Activated CD4-positive, alpha-beta T cell treated with anti-CD3 and anti-CD28 coated beads, Interleukin-10, Interleukin-2, amounts not matched to agents 100 ng/mL and 50 ng/mL, durations not matched to agents 16 hours and 8 hours (primary cell): Measurements from ENCODE around the gene C22orf23.
"Not testable (repeated sequence)": the region's sequence is repeated elsewhere in the genome, so short reads cannot be mapped to it uniquely, and the experiment has no call there.

Experiments used
- DNase-seq: peaks from one replicate; pipeline ENCODE4 v3.0.0-alpha.2; 2020

Gene C22orf23

DNA sequence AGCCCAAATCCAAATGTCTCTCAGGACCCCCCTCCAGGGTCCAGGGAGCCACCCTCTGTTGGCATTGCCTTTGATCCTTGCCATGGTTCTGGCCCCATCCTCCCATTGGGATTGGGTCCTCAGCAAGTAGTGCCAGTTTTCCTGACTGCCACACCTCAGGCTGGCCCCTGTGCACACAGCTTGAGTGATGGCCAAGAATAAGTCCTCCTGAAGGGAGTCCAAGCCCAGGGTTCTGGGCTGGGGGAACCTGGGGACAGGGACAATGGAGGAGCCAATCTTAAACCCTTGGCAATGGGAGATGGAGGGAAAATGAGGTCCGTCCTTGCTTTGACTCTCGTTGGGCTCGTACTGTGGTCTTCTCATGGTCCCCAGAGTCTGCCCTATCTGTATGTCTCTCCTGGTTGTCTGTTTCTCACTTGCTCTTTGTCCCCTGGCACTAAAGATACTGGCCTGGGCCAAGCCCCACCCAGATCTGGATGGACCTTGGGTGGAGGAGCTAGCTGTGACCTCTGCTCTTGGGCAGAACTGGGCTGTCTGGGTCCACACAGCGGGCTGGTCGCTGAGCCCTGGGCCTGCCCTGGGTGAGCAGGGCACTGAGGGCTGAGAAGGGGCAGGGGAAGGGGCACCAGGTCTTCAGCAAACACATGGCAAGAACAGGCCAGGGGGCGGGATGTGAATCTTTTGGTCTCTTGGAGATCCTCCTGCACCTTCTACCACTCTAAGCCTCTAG is 28.0 kb upstream of the C22orf23 start:
- no peak for DNase-seq

DNA sequence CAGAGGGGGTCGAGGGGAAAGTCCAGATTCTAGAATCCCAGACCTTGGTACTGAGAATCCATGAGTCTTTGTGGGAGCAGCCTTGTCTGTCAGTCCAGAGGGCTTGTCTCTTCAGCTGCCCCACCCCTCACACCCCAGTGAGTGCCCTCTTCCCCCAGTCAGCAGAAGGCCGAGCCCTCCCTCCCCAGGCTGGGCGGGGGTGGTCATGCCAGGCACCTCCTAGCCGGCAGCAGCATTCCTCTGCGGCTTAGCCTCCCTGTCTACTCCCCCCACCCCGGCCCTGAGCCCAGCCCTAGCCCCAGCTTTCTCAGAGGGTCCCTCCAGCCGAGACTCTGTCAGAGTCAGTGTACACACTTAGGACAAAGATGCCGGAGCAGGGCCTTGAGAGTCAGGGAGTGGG is 26.4 kb upstream of the C22orf23 start:
- no peak for DNase-seq

DNA sequence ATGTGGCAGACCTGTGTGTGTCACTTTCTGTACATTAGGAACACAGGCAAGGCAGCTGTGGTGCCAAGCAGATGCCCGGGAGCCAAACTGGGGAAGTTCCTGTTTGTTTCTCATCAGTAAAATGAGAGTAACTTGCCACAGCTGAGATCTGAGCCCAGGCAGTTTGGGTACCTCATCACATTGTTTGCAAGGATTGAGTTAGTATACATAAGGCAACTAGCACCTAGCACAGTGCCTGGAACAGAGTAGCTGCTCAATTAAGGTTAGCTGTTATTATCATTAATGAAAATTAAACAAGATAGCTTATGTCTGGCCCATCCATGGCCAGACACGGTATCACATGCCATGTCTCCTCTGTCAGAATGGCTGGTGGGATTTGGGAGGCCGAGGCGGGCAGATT is 23.1 kb upstream of the C22orf23 start:
- DNase-seq: no peak

DNA sequence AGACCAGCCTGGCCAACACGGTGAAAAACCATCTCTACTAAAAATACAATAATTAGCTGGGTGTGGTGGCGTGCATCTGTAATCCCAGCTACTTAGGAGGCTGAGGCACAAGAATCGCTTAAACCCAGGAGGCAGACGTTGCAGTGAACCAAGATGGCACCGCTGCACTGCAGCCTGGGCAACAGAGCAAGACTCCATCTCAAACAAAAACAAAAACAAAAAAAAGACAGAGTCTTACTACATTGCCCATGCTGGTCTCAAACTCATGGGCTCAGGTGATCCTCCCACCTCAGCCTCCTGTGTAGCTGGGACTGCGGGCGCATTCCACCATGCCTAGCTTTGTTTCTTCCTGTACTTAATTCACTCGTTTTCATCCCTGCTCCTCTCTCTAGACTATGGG is 22.6 kb upstream of the C22orf23 start:
- DNase-seq: not testable (repeated sequence)

DNA sequence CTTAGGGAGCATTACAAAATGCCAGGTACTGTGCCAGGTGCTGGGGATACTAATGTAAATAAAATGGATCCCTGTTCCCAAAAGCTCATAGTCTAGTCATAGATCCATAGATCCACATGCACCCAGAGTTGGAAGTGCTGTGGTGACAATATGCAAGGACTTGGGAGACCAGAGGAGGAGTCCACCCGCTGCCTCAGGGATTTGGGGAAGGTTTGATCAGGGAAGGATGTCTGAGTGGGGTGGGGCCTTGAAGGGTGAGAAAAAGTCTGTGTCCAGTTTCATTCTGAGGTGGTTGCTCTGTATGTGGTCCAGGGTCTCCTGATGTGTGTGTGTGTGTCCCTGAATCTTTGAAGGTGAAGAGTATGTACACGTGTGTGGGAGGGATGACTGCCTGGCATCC is 21.8 kb upstream of the C22orf23 start:
- no peak for DNase-seq

DNA sequence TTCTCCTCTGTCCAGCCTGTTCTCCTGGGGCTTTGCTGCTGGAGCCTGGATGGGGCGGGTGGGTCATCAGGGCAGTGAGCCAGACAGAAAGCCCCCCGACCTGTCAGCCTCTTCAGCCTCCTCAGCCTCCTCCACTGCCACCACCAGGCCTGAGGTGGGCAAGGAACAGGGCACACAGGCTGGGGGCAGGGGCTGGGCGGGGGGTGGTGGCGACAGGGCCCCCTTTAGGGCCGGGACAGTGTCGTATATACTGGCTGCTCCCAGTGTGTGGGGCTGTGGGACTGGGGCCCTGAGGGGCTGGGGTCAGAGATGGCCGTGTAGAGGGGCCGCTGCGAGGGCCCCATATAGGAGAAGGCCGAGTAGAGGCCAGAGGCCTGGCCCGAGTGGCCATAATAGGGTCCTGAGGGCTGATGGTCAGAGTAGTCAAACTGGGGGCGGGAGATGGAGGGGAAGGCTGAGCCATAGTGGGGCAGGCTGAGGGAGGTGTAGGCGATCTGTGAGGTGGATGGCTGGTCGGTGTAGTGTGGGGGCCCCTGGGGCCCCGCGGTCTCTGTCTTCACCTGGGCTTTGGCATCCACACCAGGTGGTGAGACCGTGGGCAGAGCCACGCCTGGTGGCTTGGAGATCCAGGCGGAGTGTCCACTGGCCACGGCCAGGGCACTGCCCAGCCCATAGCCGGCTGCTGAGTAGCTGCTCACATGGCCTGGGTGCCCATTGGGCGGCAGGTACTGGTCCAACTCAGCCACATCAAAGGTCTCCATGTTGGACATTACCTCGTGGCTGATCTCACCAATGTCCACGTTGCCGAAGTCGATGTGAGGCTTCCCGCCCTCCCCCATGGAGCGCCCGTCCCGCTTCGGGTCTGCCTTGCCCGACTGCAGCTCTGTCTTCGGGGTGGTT is 20.1 kb upstream of the C22orf23 start:
- DNase-seq: no peak

DNA sequence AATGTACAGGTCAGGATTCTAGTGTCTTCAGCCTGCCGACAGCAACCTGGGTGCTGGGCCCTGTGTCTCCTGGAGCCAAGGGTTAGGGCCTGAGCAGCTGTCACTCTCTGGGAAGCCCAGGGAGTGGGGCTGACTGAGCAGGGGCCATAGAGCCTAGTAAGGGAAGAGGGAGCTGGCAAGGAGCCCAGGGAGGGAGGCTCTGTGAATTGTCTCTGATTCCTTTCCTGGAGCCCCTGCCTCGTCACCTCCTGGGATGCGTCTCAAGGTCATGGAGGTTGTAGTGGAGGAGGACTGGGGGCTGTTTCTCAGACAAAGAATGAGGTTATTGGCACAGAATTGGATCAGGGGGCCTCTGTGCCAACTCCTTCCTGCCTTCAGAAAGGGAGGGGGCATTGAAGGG is 19.1 kb upstream of the C22orf23 start:
- no peak for DNase-seq

DNA sequence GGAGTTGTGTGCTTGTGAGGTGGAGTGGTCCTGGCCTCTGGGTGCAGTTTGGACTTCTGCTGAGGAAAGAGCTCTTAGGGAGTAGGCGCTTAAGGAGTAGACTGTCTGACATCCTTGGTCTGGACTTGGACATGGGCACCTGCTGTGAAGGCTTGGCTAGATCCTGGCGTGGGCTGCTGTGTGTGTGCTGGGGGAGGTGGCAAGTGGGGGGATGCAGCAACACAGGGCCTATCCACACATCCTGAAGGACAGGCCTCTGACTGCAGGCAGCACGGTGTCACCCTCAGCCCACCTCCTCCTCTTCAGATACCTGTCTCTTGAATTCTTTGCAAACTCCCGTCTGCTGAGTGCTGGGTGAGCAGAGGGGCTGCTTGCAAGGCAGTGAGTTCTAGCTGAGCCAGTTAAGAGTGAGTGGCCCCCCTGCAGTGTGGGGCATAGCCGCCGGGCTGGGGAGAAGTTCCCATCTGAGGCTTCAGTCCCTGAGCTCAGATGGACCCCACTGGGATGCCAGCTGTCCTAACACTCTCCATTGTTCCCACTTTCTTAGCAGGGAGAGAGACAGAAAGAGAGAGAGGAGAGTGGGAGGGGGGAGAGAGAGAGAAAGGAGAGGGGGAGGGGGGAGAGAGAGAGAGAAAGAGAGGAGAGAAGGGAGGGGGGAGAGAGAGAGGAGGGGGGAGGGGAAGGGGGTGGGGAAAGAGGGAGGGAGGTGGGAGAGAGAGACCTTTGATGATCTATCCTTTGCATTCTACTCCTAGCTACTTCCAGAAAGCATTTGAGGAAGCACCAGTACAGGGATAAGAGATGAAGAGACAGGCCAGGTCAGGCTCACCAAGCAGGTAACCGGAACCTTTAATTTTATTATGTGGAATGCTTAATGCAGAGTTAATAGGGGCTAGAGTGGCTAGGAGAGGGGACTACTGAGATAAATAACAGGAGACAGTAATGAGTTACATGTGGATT is 18.4 kb upstream of the C22orf23 start:
- no peak for DNase-seq

DNA sequence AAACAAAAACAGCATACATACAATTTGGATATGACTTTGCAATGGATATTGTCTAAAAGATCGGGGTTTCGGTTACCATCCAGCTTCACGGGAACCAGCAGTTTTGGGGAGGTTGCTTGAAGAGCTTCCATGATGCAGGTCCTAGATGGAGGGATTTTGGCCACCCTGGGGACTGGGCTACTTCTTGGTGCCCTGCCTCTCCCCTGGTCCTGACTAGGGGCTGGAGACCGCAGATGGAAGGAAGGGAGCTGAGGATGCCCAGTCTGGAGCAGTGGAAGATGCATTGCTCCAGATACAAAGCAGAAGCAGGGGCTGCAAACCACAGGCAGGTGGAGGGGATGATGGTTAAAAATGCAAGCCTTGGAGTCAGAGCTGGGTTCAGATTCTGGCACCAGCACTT is 17.5 kb upstream of the C22orf23 start:
- DNase-seq: no peak

DNA sequence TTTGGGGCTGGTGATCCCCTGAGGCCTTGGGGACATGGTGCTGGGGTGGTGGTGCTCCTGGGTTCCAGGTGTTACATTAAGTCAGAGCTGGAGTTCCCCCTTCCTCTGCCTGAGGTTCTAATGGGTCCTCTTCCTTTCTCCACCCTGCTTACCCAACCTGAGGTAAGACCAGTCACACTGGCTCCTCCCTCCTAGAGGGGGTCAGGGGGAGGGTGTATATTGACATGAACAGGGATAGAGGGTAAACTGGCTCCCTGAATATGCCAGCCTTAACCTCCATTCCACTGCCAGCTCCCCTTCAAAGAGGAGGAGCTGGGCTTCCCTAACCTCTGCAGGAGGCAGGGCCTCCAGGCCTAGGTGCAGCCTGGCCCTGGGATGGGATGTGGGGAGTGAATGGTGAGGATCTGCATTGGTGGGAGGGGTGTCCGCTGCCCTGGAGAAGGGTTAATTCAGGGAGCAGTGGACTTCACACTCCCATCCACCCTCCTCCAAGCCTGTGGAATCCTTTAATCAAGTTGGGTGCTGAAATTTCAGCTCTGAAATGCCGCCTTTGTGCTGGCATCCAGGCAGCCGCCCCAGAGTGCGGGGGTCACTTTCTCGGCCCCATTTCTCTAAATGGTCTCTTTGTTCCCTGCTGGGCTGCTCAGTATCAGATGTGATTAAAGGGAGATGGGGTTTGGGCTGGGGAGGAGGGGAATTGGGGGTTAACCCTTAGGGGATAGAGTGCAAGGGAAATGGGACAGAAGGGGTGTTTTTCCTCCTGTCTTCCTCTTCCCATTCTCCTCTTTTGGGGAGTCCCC is 15.3 kb upstream of the C22orf23 start:
- DNase-seq: no peak

DNA sequence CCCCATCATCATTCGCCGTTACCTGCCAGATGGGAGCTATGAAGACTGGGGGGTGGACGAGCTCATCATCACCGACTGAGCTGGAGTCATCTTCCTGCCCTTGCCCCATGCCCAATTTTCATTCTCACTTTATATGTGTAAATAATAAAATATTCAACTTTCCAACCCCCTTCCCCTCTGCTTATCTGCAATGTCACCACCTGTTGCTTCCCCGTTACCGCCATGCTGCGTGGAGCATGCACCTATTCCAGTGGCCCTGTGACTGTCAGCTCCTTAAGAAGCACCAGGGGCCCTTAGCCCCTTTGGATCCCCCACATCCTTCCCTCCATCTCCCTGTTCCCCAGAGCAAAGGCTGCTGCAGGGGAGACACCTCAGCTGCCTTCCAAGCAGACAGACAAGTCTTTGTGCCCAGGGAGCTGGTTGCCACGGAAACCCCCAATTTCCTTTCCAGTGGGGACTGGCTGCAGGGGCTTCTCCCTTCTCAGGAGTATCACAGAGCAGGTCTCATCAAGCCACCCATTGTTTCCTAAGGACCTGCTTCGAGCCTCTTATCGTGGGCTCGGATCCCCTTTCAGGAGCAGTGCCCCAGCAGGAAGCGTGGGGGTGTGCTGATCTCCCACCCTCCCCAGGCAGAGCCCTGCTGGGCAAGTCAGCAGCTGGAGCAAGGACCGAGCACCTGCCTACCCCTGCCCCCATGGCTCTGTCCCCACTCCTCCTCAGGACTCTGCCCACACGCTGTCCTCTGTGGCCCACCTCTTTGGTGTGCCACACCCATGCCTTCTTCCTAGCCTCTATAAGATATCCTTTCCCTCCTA is 14.4 kb upstream of the C22orf23 start:
- DNase-seq: no peak

DNA sequence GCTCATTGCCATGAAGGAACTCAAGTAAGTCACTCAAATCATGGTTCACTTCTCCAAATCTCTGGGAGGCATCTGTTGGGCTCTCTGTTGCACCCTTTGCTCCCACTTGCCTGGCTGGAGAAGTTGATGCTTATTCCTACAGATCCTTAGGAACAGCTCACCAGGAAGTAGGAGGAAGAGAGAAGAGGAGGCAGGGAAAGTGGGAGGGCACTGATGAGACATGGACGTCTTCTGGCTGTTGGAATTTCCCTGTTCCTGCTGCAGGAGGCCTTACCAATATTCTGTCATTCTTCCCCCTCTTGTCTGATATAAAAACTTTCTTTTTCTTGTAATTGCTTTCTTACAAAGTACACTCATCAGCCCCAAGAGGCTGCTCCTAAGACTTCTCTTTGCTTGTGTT is 13.7 kb upstream of the C22orf23 start:
- no peak for DNase-seq

DNA sequence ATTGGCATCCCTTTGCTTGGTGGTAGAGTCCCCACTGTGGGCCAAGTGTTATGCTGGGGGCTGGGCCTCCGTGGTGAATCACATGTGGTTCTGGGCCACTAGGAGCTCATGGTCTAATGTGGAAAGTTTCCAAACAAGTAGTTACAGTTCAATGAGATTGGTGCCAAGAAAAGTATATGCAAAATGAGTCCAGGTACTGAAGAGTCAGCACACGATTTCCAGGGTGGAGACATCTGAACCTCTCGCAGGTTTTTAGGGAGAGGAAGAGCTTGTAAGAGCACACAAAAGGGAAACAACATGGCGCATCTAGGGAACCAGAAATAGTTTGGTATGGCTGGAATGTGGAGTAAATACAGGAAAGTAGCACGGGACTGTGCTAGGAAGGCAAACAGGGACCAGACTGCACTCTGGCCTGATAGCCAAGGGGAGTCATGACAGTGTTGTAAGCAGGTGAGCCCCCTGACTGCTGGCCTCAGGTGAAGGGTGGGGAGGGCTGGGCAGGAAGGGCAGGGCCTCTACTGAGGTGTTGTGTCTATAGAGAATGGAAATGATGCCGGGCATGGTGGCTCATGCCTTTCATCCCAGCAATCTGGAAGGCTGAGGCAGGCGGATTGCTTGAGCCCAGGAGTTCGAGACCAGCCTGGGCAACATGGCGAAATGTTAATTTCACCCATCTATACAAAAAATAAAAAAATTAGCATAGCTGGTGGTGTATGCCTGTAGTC is 12.7 kb upstream of the C22orf23 start:
- no peak for DNase-seq

DNA sequence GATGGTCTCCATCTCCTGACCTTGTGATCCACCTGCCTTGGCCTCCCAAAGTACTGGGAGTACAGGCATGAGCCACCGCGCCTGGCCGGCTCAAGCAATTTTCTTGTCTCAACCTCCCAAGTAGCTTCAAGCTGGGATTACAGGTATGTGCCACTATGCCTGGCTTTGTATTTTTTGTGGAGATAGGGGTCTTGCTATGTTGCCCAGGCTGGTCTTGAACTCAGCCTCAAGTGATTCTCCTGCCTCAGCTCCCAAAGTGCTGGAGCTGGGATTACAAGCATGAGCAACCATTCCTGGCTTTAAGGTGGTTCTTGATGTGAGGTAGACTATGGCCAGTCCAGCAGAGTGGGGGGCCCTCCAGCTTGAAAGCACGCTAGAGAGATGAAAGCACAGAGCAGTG is 7.7 kb upstream of the C22orf23 start:
- no peak for DNase-seq

DNA sequence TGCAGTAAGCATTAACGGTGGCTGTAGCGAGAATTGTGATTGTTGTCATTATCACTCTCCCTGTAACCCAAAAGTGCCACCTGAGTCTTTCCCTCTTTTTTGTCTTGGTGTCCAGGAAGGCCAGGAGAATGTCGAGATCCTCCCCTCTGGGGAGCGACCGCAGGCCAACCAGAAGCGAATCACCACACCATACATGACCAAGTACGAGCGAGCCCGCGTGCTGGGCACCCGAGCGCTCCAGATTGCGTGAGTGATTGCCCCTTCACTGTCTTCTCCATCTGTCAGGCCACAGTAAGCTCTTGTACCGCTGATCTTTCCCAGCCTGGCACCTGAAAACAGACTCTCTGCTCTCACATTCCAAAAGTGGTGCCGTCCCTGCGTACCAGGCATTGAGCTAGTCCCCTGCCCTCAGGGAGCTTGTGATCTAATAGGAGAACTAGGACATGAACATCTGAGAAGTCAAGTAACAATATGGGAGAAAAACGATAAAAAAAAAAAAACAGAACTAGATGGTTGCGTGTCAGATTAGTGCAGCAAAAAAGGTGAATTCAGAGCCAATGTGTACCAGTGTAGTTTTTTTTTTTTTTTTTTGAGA is 5.9 kb upstream of the C22orf23 start:
- no peak for DNase-seq

DNA sequence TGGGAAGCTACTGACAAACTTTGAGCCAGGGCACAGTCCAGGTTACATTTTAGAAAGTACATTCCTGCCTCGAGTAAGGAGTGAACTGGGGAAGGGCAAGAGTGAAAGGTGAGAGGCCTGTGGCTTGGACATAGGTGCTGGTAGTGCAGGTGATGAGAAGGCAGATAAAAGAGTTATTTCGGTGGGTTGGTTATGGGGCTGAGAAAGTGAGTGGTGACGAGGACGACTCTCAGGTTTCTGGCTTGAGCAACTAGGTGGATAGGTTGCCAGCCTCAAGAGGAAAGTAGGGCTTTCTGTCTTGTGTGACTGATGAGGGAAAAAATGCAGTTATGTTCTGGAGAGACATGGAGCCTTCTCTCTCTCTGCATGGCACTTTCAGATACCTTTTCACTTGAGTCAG is 3.8 kb upstream of the C22orf23 start:
- no peak for DNase-seq

DNA sequence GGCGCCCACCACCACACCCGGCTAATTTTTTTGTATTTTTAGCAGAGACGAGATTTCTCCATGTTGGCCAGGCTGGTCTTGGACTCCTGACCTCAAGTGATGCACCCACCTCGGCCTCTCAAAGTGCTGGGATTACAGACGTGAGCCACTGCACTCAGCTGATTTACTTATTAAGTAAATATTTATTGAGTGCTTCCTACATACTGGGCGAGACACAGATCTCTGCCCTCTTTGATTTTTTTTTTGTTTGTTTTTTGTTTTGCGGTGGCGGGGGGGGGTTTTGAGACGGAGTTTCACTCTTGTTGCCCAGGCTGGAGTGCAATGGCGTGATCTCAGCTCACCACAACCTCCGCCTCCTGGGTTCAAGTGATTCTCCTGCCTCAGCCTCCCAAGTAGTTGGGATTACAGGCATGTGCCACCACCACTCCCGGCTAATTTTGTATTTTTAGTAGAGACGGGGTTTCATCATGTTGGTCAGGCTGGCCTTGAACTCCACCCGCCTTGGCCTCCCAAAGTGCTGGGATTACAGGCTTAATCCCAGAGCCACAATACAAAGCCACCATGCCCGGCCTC is 2.5 kb upstream of the C22orf23 start:
- not testable (repeated sequence) for DNase-seq

DNA sequence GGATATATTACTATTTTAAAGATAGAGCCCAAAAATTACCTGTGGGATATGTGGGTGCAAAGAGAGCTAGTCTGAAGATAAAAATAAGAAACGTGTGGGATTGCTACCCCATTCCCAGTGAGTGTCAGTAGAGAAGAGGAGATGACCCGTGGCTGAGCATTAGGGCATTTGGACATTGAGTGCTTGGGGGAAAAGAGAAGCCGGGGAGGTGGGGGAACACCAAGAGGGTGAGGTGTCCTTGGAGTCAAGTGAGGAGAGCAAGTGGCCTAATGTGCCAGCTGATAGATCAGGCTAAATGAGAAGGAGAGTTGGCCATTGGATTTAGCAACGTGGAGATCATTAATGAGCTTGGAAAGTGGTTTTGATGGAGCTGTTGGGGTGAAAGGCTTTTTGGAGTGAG is 1.3 kb upstream of the C22orf23 start:
- no peak for DNase-seq

DNA sequence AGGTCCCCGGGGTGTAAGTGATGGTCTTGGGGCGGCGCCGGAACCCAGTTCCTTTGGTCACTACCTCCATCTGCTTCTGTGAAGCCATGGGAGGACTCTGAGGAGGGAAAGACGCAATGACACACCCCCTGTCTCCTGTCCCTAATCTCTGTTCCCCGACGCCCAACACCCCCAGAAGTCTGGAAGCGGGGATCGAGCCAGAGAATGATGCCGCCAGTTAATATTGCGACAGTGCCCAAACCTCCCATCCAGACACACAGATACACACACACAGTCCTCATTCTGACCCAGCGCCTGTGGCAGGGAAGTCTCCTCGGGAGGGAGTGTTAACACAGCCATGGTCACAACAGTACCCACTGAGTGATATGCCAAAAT is 352 bp downstream of the C22orf23 start:
- no peak for DNase-seq

DNA sequence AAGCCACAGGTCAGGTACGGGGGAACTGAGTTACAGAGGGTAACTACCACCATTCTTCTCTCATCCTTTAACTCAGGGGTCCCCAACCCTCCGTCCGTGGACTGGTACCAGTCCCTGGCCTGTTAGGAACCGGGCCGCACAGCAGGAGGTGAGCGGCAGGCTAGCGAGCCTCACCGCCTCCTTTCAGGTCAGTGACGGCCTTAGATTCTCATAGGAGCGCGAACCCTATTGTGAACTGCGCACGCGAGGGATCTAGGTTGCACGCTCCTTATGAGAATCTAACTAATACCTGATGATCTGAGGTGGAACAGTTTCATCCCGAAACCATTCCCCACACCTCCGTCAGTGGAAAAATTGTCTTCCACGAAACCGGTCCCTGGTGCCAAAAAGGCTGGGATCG is 772 bp downstream of the C22orf23 start:
- not testable (repeated sequence) for DNase-seq
